GM12865 (cell line): ENCODE measurements around the gene E2F6.

Experiments used
- DNase-seq: peaks from one replicate; pipeline ENCODE4 v3.0.0; 2010; ENCODE audit warnings: low read depth
- H3K4me3 ChIP-seq: 2 replicates; pipeline ENCODE4 v1.5.1; 2011; ENCODE audit warnings: mild to moderate bottlenecking, low read depth, low read length, control low read depth
- TF ChIP-seq, protein P1 (sequence below): IDR thresholded peaks from 2 replicates; pipeline ENCODE4 v1.5.1; 2011; ENCODE audit warnings: low read length, control low read depth, low read depth, inconsistent platforms; ENCODE audit not compliant: insufficient read depth; ENCODE audit errors: missing control alignments

Gene E2F6

DNA sequence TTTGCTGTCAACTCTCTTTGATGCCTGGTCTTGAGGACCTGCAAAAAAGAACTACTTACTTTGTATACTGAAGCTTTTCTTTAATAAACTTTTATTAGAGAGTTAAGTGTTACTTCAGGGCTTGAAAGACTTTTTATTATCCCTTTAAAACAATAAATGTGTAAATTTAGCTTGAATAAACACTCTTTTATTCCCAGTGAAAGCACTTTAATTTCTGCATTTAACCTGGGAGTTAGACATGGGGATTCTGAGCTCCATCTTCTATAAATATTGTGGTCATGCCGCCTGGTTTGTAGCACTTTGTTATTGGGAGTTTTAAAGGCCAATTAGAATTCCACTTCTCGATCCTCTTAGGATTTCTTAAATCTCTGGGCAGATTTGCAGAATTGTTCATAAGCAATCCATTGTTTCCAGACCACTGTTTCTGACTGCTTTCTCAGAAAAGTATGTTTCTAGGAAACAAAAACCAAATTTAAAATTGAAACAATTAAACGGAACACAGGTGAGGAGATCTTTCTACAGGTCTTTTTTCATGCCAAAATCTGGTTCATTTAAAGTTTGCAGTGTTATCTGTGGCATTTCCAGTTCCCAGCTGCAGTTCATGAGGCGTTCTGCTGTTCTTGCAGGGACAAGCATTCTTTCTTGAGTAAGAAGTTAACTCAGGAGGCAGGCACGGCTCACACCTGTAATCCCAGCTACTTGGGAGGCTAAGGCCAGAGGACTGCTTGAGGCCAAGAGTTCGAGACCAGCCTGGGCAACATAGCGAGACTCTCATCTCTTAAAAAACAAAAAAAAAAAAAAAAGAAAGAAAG is 18.1 kb upstream of the E2F6 start:
- TF ChIP-seq, protein P1, sequence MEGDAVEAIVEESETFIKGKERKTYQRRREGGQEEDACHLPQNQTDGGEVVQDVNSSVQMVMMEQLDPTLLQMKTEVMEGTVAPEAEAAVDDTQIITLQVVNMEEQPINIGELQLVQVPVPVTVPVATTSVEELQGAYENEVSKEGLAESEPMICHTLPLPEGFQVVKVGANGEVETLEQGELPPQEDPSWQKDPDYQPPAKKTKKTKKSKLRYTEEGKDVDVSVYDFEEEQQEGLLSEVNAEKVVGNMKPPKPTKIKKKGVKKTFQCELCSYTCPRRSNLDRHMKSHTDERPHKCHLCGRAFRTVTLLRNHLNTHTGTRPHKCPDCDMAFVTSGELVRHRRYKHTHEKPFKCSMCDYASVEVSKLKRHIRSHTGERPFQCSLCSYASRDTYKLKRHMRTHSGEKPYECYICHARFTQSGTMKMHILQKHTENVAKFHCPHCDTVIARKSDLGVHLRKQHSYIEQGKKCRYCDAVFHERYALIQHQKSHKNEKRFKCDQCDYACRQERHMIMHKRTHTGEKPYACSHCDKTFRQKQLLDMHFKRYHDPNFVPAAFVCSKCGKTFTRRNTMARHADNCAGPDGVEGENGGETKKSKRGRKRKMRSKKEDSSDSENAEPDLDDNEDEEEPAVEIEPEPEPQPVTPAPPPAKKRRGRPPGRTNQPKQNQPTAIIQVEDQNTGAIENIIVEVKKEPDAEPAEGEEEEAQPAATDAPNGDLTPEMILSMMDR = no peak
- no peak for DNase-seq
- no peak overlapping the region for H3K4me3 ChIP-seq

DNA sequence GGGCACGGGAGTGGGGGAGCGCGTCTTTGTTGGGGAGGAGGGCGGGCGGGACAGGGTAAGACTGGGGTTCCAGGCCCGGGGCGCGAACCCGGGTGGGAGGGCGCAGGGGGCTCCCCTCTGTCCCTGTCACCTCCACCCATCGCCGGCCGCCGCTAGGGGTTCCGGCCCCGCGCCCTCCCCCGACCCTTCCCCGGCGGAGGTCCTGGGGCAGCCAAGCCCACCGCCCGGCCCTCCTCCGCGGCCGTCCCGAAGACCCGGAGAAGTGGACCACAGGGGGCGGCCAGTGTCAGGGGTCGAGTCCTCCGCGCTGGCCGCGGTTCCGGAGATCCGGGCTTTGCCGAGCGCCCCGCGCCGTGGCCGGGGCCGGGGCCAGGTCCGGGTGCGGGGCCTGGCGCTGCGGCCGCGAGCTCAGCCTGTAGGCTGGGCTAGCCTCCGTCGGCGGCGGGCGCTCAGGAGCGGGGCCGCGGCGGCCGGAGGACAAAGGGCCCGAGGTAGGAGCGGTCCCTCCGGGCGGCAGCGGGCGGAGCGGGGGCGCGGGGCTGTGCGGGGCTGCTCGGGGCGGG is 16.6 kb upstream of the E2F6 start:
- DNase-seq = no peak
- no peak overlapping the region; the same call in 1 of the 2 replicates for H3K4me3 ChIP-seq
- TF ChIP-seq, protein P1 = no peak

DNA sequence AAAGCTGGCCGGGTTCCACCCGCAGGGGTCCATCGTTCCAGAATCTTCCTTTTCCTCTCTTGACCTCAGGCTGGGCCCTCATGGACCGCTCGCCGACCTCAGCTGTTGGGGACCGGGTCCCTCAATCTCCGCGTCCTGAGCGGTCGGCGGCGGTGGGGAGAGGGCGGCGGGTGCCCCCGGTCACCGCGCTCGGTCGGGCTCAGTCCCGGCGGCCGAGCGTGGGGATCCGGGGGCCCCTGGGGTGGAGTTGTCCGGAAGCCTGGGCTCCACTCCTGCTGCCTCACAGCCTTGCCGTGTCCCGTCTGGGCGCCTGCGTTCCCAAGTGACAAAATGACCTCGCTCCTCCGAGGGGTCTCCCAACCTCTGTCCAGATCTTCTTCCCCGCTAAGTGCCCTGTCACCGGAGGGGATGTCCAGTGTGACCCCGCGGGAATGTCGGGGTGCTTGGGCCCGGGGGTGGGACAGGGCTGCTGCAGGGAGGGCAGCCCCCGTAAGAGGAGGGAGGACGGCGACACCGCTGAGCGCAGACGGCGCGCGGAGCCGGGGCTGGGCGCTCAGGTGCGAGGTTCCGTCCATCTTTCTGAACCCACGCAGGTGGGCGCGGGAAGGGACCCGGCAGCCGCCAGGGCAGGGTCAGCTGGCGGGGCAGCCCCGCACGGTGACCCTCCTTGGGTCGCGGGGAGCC is 16.0 kb upstream of the E2F6 start:
- no peak for DNase-seq
- TF ChIP-seq, protein P1 = no peak
- H3K4me3 ChIP-seq = no peak overlapping the region

DNA sequence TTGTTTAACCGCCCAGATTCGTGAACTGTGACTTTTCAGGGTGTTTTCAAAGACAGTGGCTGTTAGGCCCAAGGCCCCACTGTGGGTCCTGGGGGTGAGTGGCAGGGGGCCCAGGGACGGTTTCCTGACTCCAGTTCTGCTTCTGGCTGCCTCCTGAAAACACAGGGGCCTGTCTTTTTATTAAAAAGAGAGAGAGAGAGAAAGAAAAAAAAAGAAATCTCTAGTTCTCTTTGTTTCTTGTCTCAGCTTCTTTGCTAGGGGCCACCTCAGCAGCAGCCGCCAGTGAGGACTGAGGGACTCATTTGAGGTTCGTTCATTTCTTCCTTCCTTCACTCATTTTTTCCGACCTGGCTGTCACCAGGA is 15.4 kb upstream of the E2F6 start:
- H3K4me3 ChIP-seq = no peak overlapping the region
- TF ChIP-seq, protein P1 = no peak
- no peak for DNase-seq

DNA sequence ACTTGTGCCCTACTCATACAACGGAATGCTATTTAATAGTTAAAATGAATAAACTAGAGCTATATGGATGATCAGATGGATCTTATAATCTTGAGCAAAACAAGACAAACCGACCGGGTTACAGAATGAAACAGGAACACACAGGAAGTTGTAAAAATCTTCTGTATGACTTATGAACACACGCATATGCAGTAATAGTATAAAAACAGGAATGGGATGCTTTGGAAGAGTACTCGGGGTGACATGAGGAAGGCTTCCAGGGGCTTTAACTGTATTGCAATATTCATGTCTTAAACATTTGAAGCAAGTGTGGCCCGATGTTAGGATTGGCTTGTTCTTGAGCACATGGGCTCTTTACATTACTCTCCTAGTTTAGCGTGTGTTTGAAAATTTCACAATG is 14.9 kb upstream of the E2F6 start:
- TF ChIP-seq, protein P1 = no peak
- no peak overlapping the region for H3K4me3 ChIP-seq
- DNase-seq = no peak

DNA sequence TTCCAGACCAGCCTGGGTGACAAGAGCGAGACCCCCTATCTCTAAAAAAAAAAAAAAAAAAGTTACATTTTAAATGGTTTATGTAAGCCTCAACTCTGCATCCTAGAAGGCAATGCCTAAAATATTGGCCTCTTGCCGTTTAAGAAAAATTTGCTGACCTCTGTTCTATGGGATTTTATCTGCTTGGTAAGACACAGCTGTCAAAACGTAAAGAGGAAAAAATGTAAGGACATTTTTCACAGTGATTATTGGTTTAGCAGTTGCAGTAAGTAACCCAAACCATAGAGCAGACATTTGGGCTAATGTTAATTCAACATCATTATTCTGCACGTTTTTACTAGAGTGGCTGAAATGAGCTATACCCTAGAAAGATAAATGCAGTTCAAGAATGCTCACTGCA is 14.4 kb upstream of the E2F6 start:
- TF ChIP-seq, protein P1 = no peak
- no peak for DNase-seq
- no peak overlapping the region for H3K4me3 ChIP-seq
